Activated CD8-positive, alpha-beta memory T cell treated with anti-CD3 and anti-CD28 coated beads, Interleukin-2, amount 50 U/mL, for 24 hours (primary cell): ENCODE measurements around the gene PASK.
A peak's percentile ranks its signal among the peaks of the same experiment; 100 is the strongest.

ENCODE experiments used
- DNase-seq: peaks from one replicate; pipeline ENCODE4 v3.0.0-alpha.2; 2020; ENCODE audit errors: extremely low read depth

PASK gene

GRCh38 chr2:241180495-241180894 is 31.2 kb upstream of the PASK start:
- DNase-seq, result no peak

DNA sequence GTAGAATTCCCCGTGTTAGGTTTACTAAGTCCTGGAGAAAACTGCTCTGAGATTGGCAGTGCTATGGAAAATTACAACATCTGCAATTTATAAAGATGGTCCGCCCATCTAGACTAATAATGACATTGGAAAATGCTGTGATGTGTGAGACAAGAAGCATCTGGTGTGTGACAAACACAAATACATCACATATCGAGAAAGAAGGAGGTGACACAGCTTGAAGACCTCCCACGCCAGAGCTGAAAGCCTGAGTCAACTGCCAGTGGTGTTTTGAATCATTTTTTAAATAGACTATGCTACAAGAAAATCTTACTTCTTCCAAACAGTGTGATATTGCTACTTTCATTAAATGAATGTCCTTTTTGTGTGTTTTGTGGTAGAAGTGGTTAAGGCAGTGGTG is 30.6 kb upstream of the PASK start:
- DNase-seq, result peak; percentile 9

GRCh38 chr2:241178961-241179360 is 29.7 kb upstream of the PASK start:
- DNase-seq, result no peak

- DNase-seq, result no peak
Observed at GRCh38 chr2:241177526-241178334, 28.5 kb upstream of the PASK start.

DNA sequence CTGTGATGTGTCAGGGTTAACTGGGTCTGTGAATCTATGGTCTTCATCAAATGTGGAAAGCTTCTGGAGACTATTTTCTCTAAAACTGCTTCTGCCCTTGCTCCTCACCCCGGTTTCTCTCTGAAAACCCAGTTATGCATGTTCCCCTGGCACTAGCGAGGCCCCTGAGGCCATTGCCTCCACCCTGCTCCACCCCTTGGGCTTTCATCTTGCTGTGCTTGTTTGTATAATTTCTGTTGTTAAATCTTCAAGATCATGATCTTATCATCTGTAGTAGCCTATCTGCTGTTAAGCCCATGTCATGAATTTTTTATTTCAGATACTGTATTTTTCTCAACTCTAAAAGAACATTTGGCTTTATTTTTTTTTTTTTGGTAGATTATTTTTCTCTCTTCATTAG is 24.3 kb upstream of the PASK start:
- DNase-seq, result no peak

- no peak for DNase-seq
Observed at GRCh38 chr2:241168366-241168765, 19.1 kb upstream of the PASK start.

GRCh38 chr2:241163601-241164118 is 14.4 kb upstream of the PASK start:
- DNase-seq, result no peak

- no peak for DNase-seq
Observed at GRCh38 chr2:241161646-241162281, 12.5 kb upstream of the PASK start.

DNA sequence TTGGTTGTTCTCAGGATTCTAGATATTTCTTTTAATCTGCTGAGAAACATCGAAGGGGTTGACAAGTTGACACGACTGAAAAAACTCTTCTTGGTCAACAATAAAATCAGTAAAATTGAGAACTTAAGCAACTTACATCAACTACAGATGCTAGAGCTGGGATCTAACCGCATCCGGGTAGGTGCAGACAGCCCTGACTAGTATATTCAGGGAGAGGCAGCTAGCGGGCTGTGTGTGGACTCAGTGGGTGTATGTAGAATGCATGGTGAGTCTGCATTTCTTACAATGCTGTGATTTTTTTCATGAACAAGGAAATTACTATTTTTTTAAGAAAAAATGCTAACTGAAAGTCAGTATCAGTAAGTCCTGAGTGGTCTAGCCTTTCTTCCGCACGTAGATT is 11.0 kb upstream of the PASK start:
- DNase-seq, result no peak

DNA sequence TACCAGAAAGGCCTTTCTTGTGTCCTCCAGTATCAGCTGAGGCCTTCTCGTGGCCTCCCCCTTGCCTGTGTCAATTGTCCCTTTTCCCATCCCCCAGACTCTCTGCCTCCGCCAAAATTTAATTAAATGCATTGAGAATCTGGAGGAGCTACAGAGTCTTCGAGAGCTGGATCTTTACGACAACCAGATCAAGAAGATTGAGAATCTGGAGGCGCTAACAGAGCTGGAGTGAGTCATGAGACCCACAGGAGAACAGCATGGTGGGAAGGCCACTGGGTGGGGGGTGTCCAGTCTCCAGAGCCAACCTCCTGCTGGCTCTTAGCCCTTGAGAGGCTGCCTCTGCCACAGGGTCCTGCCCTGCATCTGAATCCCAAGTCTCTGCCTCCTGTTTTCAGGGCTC is 9.8 kb upstream of the PASK start:
- DNase-seq, result no peak

GRCh38 chr2:241158546-241158900 is 9.3 kb upstream of the PASK start:
- no peak for DNase-seq

DNA sequence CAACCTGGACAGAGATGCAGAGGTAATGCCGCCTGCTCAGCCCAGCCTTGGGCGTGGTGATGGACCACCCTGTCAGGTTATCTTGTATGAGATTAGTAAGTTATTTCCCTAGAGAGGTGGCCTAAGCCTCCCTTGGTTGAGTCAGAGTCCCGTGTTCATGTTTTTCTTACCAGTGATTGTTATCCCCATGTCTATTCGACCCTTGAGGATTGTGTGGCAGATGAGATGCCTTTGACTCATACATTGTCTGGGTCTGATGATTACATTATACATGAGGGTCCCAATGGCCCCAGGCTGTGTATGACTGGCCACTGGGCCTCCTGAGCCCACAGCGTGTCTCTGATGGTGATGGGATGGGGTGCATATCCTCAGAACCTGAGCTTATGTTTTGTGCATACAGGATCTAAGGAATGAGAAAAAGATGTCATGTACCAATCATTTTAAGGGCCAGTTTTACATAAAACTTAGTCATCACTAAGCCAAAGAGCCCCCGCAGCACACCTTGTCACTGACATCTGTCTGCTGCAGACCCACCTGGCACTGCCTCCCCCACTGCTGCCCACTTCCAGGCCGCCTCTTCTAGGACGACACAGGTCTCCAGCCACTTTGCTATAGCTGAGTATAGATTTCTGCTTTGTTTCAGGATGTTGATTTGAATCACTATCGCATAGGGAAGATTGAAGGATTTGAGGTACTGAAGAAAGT is 8.7 kb upstream of the PASK start:
- no peak for DNase-seq

GRCh38 chr2:241156971-241157441 is 7.7 kb upstream of the PASK start:
- DNase-seq, result no peak

GRCh38 chr2:241155936-241156335 is 6.7 kb upstream of the PASK start:
- DNase-seq, result no peak

- DNase-seq, result no peak
Observed at GRCh38 chr2:241154915-241155314, 5.6 kb upstream of the PASK start.

DNA sequence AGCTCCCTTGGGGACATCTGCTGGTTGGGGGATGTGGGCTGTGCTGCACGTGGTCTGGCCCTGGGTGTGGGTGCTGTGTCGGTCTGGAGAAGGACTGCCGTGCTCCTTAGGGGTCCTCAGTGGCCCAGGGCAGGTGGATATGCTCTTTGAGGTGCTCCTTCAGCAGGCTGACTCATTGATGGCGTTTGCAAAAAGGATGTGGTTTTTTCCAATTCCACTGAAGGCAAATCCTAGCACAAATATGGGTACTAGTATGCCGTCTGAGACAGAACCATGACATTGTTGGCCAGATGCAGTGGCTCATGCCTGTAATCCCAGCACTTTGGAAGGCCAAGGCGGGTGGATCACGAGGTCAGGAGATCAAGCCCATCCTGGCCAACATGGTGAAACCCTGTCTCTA is 4.3 kb upstream of the PASK start:
- DNase-seq, result no peak

DNA sequence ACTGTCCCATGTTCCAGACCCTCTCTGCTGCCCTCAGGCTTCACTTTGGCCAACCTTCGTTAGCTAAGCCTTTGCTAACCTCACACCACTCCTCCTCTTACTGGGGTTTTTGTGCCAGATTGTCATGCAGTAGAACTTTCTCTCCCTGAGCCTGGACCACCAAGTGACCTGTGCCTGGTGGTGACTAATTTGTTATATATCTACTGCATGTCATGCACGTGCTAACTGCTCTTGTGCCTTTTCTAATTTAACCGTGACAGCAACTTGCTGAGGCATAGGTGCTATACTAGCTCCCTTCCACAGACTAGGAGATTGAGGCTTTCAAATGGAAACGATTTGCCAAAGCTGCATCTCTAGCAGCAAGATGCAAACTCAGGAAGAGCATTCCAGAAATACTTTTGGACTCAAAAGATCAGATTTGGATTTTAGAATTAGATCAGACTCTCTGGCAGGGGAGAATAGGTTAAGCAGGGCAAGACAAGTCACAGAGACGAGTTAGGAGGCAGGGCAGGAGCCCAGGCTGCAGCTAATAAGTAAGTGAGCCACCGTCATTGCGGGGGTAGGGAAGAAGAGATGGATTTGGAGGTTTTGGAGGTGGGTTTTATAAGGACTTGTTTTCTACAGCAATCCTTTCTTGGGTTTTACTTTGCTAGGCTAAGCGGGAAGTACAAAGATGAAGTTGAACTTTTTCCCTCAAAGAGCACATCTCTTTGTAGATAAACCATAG is 2.8 kb upstream of the PASK start:
- no peak for DNase-seq

DNA sequence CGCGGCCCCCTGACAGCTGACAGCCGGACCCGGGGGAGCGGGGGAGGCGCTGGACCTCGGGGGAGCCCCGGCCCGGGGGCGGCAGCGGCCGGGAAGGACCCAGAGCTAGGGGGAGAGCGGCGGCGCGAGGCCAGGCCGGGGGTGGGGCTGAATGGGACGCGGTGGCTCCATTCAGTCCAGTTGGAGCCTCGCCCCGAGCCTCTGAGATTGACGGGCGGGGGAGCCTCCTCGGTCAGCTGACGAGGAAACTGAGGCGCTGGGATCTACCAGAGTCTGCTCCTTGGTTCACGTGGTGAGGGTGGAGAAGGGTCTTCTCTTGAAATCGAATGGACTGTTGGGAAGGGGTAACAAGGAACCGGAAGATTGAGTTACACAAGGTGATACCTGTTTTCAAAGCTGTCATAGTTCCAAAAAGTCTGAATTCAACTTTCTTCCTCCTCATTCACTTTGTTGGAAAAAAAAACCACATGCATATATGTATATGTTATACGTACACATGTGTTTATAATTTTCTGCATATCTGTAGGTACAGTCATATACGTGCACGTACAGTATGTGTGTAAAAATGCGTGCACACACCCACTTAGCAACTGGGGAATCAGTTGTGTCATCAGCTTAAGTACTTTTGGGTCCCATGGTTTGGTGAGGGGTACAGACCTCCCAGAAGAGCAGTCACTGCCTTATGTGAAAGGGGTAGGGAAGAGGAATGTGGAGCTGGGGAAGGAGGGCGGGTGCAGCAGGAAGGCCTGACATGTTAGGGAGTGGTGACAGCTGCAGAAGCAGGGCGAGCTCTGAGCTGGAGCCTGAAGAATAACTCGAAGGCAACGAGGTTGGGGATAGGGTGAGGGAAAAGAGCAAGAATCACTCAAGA is 1.6 kb upstream of the PASK start:
- DNase-seq, result no peak

DNA sequence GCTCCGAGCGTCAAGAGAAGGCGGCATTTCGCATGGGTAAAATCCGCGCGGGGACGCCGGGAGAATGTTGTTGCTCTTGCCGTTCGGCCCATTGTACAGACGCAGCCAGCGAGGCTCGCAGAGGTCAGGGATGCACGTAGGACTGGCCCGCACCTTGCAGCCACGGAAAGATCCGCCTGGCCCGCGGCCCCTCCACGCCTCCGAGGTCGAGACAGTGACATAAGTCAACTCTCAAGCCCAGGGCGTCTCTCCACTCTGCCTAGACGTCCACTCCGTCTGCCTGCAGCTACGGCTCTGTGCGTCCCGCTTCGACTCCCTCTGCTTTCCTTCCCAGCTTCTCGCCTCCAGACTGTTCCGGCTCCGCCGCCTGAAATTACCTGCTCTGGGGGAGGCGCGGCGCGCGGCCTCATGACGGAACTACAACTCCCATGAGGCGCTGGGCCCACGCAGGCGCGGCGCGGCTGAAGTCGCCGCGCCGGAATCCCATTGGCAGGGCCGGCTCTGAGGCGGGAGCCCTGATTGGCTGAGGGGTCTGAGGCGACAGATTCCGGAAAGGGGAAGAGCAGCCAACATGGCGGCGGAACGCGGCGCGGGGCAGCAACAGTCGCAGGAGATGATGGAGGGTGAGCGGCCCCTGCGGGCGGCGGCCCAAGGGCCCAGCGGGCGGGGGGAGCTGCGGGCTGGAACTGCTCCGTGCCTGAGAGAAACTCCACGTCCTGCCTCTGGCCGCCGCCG is 820 bp upstream of the PASK start, which contains the start of gene PPP1R7:
TSS of gene PPP1R7 (plus strand) at position 543 of the 735 bp plus-strand sequence. CDS start at position 572, 29 bp downstream.
- DNase-seq, result peak; percentile 85

DNA sequence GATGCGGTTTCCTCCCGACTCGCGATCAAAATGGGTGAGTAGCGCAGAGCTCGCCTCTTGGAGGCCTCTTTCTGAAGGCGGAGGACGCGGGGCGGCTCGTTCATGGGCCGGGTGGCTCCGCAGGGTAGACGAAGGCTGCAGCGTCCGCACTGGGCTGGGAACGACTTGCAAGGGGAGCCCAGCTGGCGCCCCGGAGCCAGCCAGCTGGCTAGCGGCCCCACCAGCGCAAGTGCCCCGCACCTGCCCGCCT is 328 bp upstream of the PASK start:
- DNase-seq, result no peak
